ENCODE data around the gene PNPLA3. TPM values are rescaled to one million over a fixed set of nuclear protein-coding genes. Genes with fewer than 3 reads are reported as not detected.

PNPLA3 gene
- total and polyA plus RNA-seq, 2 donors from 2014 or later = 0.54 to 1.2 TPM

DNA sequence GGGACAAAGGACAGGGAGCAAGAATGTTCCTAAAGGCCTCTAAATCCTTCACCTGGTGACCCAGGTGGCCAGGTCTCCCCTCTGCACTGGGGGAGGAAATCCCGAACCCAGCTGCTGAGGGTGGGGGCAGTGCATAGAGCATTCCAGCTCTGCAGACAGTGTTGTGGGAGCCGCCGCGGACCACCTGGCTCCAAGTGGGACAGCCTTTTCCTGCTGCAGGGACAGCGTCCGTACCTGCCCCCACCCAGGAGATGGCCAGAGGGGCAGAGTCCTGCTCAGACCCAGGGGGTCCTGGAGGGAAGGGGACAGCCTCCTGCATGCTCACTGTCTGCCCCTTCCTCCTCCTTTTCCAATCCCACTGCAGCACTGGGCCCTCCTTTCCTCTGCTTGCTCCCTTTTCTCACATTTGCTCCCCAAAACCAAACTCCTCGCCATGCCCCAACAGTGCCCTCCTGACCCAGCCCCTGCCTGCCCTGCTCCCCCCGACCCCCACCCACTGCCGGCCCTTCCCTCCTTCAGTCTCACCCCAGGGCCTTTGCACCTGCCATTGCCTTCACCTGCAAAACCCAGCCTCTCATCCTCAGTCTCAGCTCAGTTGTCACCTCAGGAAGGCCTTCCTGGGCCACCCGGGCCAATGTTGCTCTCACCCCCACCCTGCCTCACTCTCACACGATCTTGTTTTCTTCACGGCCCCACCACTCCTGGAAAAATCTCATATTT lies 44.6 kb upstream of the PNPLA3 start:
- Histone ChIP-seq H3K4me3 (ENCODE audit: low read length in 3 of 3) (no peak overlapping the region), H3K27me3 (ENCODE audit: control insufficient read depth, insufficient read depth, low read length) (no peaks in the 10 kb centered on the region), H3K9me3 (ENCODE audit: control insufficient read depth in 2 of 3, insufficient read depth in 1 of 3, low read length in 3 of 3) (no peaks in the 10 kb centered on the region), H3K9ac (ENCODE audit: low read length in 3 of 3) (no peak overlapping the region), H3K4me1 (ENCODE audit: control insufficient read depth in 2 of 3, insufficient read depth in 2 of 3, low read depth in 1 of 3, low read length in 3 of 3) (no peaks in the 10 kb centered on the region), H3K36me3 (ENCODE audit: control insufficient read depth in 2 of 3, insufficient read depth in 3 of 3, low read length in 3 of 3) (no peaks in the 10 kb centered on the region), H3K27ac (ENCODE audit: low read depth in 2 of 2, low read length in 2 of 2) (no peak overlapping the region)
- intact Hi-C loops (cut with DNase I) = no loop called here
- FAIRE-seq (no peak), DNase-seq (peak in 2 of 5 donors; percentile 18 to 27)
- TF ChIP-seq, protein P1, sequence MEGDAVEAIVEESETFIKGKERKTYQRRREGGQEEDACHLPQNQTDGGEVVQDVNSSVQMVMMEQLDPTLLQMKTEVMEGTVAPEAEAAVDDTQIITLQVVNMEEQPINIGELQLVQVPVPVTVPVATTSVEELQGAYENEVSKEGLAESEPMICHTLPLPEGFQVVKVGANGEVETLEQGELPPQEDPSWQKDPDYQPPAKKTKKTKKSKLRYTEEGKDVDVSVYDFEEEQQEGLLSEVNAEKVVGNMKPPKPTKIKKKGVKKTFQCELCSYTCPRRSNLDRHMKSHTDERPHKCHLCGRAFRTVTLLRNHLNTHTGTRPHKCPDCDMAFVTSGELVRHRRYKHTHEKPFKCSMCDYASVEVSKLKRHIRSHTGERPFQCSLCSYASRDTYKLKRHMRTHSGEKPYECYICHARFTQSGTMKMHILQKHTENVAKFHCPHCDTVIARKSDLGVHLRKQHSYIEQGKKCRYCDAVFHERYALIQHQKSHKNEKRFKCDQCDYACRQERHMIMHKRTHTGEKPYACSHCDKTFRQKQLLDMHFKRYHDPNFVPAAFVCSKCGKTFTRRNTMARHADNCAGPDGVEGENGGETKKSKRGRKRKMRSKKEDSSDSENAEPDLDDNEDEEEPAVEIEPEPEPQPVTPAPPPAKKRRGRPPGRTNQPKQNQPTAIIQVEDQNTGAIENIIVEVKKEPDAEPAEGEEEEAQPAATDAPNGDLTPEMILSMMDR (IDR thresholded peaks at IDR 0.05; ENCODE audit: borderline replicate concordance, extremely low read depth, insufficient read depth) = no peak

DNA sequence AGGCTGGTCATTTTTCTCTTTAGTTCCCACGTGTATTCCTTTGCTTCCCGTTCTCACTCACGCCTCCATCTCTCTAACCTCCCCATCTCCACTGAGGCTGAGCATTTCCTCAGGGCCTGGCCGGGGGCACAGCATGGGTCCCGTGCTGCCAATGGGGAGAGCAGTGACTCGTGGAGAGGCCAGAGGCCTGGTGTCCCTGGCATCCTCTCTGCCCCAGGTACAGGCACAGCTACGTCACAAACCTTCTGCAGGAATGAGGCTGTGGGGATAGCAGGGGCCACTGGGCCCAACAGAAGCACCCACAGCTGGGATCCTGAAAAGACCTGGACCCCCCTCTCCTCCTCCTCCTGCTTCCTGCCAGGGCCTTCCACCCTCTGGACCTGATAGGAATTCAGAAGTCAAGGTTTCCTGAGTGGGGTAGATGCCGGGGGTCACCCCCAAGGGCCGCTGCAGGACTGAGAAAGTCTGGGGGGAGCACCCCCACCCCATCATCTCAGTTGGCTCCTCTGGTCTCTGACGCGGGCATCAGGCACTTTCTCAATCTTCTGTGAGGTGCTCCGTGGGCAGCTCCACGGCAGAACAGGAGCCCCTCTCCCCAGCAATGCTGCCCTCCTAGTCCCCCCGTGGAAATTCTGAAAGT lies 43.6 kb upstream of the PNPLA3 start:
- no peak overlapping the region for H3K9ac ChIP-seq (ENCODE audit: low read length in 3 of 3)
- DNase-seq (peak in 2 of 5 donors; percentile 28 to 33), FAIRE-seq (no peak)
- TF ChIP-seq, protein P1 (IDR thresholded peaks at IDR 0.05; ENCODE audit: borderline replicate concordance, extremely low read depth, insufficient read depth) = no peak
- H3K4me1 ChIP-seq (ENCODE audit: control insufficient read depth in 2 of 3, insufficient read depth in 2 of 3, low read depth in 1 of 3, low read length in 3 of 3) = no peaks in the 10 kb centered on the region
- H3K36me3 ChIP-seq (ENCODE audit: control insufficient read depth in 2 of 3, insufficient read depth in 3 of 3, low read length in 3 of 3) = no peaks in the 10 kb centered on the region
- no peak overlapping the region for H3K27ac ChIP-seq (ENCODE audit: low read depth in 2 of 2, low read length in 2 of 2)
- no peak overlapping the region for H3K4me3 ChIP-seq (ENCODE audit: low read length in 3 of 3)
- H3K27me3 ChIP-seq (ENCODE audit: control insufficient read depth, insufficient read depth, low read length) = no peaks in the 10 kb centered on the region
- no peaks in the 10 kb centered on the region for H3K9me3 ChIP-seq (ENCODE audit: control insufficient read depth in 2 of 3, insufficient read depth in 1 of 3, low read length in 3 of 3)
- intact Hi-C loops (cut with DNase I) = no loop called here

DNA sequence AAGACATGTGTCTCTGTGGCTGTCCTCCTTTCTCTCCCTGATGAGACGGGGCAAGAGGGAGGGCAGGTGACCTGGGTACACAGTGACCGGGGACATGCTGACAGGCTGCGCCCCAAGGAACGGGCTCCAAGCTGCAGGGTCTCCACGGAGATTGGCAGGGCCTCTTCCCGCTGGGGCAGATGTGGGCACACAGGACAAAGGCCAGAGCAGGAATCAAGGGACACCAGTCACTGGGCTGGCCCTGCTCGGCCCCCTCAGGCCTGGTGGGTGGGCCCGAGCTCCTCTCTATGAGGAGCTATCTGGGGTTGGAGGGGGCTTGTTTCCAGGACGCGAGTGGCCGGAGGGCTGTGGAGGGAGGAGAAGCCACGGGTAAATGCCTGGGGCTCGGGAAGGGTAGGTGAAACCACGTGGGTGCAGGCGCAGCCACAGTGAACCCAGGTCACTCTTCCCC lies 43.0 kb upstream of the PNPLA3 start:
- TF ChIP-seq, protein P1 (IDR thresholded peaks at IDR 0.05; ENCODE audit: borderline replicate concordance, extremely low read depth, insufficient read depth) = no peak
- Histone ChIP-seq H3K9me3 (ENCODE audit: control insufficient read depth in 2 of 3, insufficient read depth in 1 of 3, low read length in 3 of 3) (no peaks in the 10 kb centered on the region), H3K27ac (ENCODE audit: low read depth in 2 of 2, low read length in 2 of 2) (no peak overlapping the region), H3K36me3 (ENCODE audit: control insufficient read depth in 2 of 3, insufficient read depth in 3 of 3, low read length in 3 of 3) (no peaks in the 10 kb centered on the region), H3K4me1 (ENCODE audit: control insufficient read depth in 2 of 3, insufficient read depth in 2 of 3, low read depth in 1 of 3, low read length in 3 of 3) (no peaks in the 10 kb centered on the region), H3K9ac (ENCODE audit: low read length in 3 of 3) (no peak overlapping the region), H3K4me3 (ENCODE audit: low read length in 3 of 3) (no peak overlapping the region), H3K27me3 (ENCODE audit: control insufficient read depth, insufficient read depth, low read length) (no peaks in the 10 kb centered on the region)
- DNase-seq (peak in 2 of 5 donors; percentile 25 to 31), FAIRE-seq (no peak)
- intact Hi-C loops (cut with DNase I) = no loop called here

Measured in kidney (tissue), 14 donors.